HepG2 (cell line): ENCODE measurements around the gene DCLRE1B. TPM values are rescaled to one million over a fixed set of nuclear protein-coding genes. Genes with fewer than 3 reads are reported as not detected.

ENCODE experiments used
- AFF4 ChIP-seq: sonication (generic); formaldehyde crosslinking; IDR thresholded peaks from 2 replicates; pipeline ENCODE4 v1.4.0; 2020; ENCODE audit warnings: missing genetic modification reagents
- ARHGAP35 ChIP-seq: sonication (generic); formaldehyde crosslinking; IDR thresholded peaks from 2 replicates; pipeline ENCODE4 v1.9.0; 2022; ENCODE audit warnings: mild to moderate bottlenecking, inconsistent platforms, moderate library complexity, missing genetic modification reagents, borderline replicate concordance
- ARNT ChIP-seq: fragments of 450-650 bp; IDR thresholded peaks from 2 replicates; pipeline ENCODE4 v1.6.1; 2017
- BCL6 ChIP-seq: IDR thresholded peaks from 2 replicates; pipeline ENCODE4 v1.6.1; 2016; ENCODE audit warnings: missing genetic modification reagents, missing compliant biosample characterization
- KAT7 ChIP-seq: IDR thresholded peaks from 2 replicates; pipeline ENCODE4 v1.6.1; 2018; ENCODE audit warnings: borderline replicate concordance, missing compliant biosample characterization
- KAT8 ChIP-seq: IDR thresholded peaks from 2 replicates; pipeline ENCODE4 v1.6.1; 2016; ENCODE audit warnings: missing genetic modification reagents, missing compliant biosample characterization
- LCORL ChIP-seq, 2 experiments: fragments of 450-650 bp in 1 of 2; sonication (generic) in 1 of 2; formaldehyde crosslinking in 1 of 2; IDR thresholded peaks; 2 replicates each; pipeline versions ENCODE4 v1.5.0 to v1.6.1; 2017 to 2020; ENCODE audit warnings: antibody characterized with exemption in 1 of 2, missing genetic modification reagents in 1 of 2
- MED13 ChIP-seq: sonication (generic); formaldehyde crosslinking; IDR thresholded peaks from 2 replicates; pipeline ENCODE4 v1.5.0; 2020; ENCODE audit warnings: missing genetic modification reagents
- MZF1 ChIP-seq: sonication (generic); formaldehyde crosslinking; IDR thresholded peaks from 2 replicates; pipeline ENCODE4 v1.8.1; 2023; ENCODE audit warnings: mild to moderate bottlenecking, missing genetic modification reagents, borderline replicate concordance
- PITX1 ChIP-seq: sonication (generic); formaldehyde crosslinking; IDR thresholded peaks from 2 replicates; pipeline ENCODE4 v1.5.1; 2020; ENCODE audit warnings: mild to moderate bottlenecking, missing genetic modification reagents
- SNAPC4 ChIP-seq: sonication (generic); formaldehyde crosslinking; IDR thresholded peaks from 2 replicates; pipeline ENCODE4 v1.4.0; 2020; ENCODE audit warnings: mild to moderate bottlenecking, missing genetic modification reagents
- ZBTB33 ChIP-seq: sonication (generic); formaldehyde crosslinking; IDR thresholded peaks from 2 replicates; pipeline ENCODE4 v1.4.0; 2020; ENCODE audit warnings: missing genetic modification reagents
- ZEB1 ChIP-seq: IDR thresholded peaks from 2 replicates; pipeline ENCODE4 v1.6.1; 2012; ENCODE audit warnings: mild to moderate bottlenecking, low read depth, inconsistent platforms; ENCODE audit not compliant: insufficient replicate concordance
- ZMYM3 ChIP-seq: sonication (generic); formaldehyde crosslinking; IDR thresholded peaks from 2 replicates; pipeline ENCODE4 v1.5.1; 2020; ENCODE audit warnings: mild to moderate bottlenecking, missing genetic modification reagents
- ZNF337 ChIP-seq: sonication (generic); formaldehyde crosslinking; IDR thresholded peaks from 2 replicates; pipeline ENCODE4 v1.5.1; 2020; ENCODE audit warnings: missing genetic modification reagents, low read depth, mild to moderate bottlenecking, borderline replicate concordance
- ZNF598 ChIP-seq: sonication (generic); formaldehyde crosslinking; IDR thresholded peaks from 2 replicates; pipeline ENCODE4 v1.5.1; 2020; ENCODE audit warnings: mild to moderate bottlenecking, missing genetic modification reagents, borderline replicate concordance
- ZNF777 ChIP-seq: sonication (generic); formaldehyde crosslinking; IDR thresholded peaks from 2 replicates; pipeline ENCODE4 v1.4.0; 2020; ENCODE audit warnings: missing genetic modification reagents
- polyA plus RNA-seq, 8 experiments: library from polyadenylated mRNA; depleted of rRNA in 3 of 8; stranded (reverse) in 7 of 8; unstranded in 1 of 8; fragments of >200 nt; fragmentation: Illumina TruSeq in 4 of 8; extraction: Trizol in 4 of 8; gene quantifications; 2 replicates each; pipeline versions ENCODE4 v1.2.1 to v1.2.3, GENCODE V29; 2011 to 2016; ENCODE audit warnings: low read depth in 4 of 8, missing spikeins in 1 of 8, mixed read lengths in 1 of 8; ENCODE audit not compliant: insufficient read depth in 1 of 8
- total RNA-seq, 5 experiments: library from RNA; depleted of rRNA; stranded (reverse); fragments of >200 nt; fragmentation: Illumina TruSeq; extraction: Trizol; gene quantifications; 2 replicates each; pipeline ENCODE4 v1.2.3, GENCODE V29; 2016; ENCODE audit warnings: low read depth in 1 of 5

The DCLRE1B gene
- total and polyA plus RNA-seq, 2 of the 13 experiments (the other 11 are each of a cell fraction or from before 2014, with no cell fraction given), result 2.7 to 8.0 TPM

- TF ChIP-seq ZEB1 (peak; percentile 28), AFF4 (CRISPR knock-in tag) (no peak), MED13 (peak; percentile 71; the same call in 1 of the 2 replicates), LCORL (IDR thresholded peaks at IDR 0.05) (no peak), LCORL (CRISPR knock-in tag; IDR thresholded peaks at IDR 0.05) (peak; percentile 81), ZMYM3 (CRISPR knock-in tag) (peak; percentile 65; the same call in 1 of the 2 replicates), ARNT (no peak), ARHGAP35 (CRISPR knock-in tag) (no peak), KAT7 (CRISPR knock-in tag) (peak; percentile 89), BCL6 (peak; percentile 58), SNAPC4 (peak; percentile 79; the same call in 1 of the 2 replicates), ZNF777 (CRISPR knock-in tag) (peak; percentile 39; the same call in 1 of the 2 replicates), PITX1 (CRISPR knock-in tag) (peak; percentile 84), KAT8 (CRISPR knock-in tag) (peak; percentile 94), MZF1 (CRISPR knock-in tag) (no peak; the same call in 1 of the 2 replicates), ZNF598 (CRISPR knock-in tag) (no peak), ZNF337 (CRISPR knock-in tag) (peak; percentile 88; the same call in 1 of the 2 replicates), ZBTB33 (CRISPR knock-in tag) (peak; percentile 13; the same call in 1 of the 2 replicates)
Observed at GRCh38 chr1:113904674-113905434, at the start of gene DCLRE1B, which contains the start of gene AP4B1 (continued).
